ENCODE measurements around the gene TMEM145.
"Not testable (repeated sequence)": the region's sequence is repeated elsewhere in the genome, so short reads cannot be mapped to it uniquely, and the experiment has no call there.

The TMEM145 gene

DNA sequence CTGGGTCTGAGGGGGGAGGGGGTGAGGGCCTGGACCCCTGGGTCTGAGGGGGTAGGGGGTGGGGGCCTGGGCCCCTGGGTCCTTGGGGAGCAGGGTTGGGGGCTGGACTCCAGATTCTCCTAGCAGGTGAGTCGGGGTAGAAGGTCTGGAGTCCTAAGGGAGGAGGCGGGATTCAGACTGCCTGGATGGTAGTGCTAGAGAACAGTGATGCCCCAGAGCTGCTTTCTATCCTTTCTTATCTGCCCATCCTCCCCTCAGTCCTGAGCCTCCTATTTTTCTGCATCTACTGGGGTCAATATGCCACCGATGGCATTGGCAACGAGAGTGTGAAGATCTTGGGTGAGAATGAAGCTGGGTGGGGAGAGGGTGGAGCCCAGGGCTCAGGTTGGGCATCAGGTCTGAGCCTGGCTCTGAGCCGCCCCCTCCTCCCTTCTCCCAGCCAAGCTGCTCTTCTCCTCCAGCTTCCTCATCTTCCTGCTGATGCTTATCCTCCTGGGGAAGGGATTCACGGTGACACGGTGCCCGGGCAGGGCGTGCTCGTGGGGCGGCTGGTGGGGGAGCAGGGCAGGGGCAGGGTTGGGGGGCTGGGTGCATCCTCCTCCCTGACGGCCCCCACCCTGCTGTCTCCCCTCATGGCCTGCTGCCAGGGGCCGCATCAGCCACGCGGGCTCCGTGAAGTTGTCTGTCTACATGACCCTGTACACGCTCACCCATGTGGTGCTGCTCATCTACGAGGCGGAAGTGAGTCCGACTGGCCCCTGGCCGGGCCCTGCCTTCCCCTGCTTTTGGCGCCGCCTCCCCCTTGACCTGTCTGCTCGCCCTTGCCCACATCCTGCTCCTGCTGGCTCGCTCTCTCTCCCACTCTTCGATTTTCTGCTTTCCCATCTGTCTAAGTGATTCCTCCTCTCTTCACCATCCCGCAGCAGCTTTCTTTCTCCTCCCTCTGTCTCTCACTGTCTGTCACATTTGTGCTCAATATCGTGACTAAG is 3.4 kb downstream of the TMEM145 start:
- no peak for DNase-seq

DNA sequence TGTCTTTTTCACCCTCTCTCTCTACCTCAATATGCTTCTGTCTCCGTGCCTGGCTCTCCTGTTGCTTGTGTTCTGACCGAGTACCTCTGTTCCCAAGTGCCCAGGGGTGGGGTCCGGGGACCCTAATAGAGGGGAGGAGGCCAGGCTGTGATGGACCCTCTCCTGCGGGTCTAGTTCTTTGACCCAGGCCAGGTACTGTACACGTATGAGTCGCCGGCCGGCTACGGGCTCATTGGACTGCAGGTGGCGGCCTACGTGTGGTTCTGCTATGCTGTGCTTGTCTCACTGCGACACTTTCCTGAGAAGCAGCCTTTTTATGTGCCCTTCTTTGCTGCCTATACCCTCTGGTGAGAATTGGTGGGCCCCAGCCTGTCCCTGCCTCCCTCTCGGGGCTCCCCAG is 4.4 kb downstream of the TMEM145 start:
- DNase-seq = no peak

- no peak for DNase-seq
These were observed 9.2 kb downstream of the TMEM145 start for GRCh38 chr19:42322305-42322704.

- DNase-seq = no peak
These were observed 10.4 kb downstream of the TMEM145 start for GRCh38 chr19:42323473-42323851.

- DNase-seq = no peak
These were observed 10.9 kb downstream of the TMEM145 start for GRCh38 chr19:42323852-42324654.

- DNase-seq = no peak
These were observed 11.7 kb downstream of the TMEM145 start for GRCh38 chr19:42324655-42325307.

- DNase-seq = peak; percentile 98
These were observed 12.3 kb downstream of the TMEM145 start, which contains the start of gene MEGF8 for GRCh38 chr19:42325308-42325895. Gene MEGF8, plus strand, starts transcription at chr19:42325635. Its CDS starts 609 bp downstream, at chr19:42326244.

DNA sequence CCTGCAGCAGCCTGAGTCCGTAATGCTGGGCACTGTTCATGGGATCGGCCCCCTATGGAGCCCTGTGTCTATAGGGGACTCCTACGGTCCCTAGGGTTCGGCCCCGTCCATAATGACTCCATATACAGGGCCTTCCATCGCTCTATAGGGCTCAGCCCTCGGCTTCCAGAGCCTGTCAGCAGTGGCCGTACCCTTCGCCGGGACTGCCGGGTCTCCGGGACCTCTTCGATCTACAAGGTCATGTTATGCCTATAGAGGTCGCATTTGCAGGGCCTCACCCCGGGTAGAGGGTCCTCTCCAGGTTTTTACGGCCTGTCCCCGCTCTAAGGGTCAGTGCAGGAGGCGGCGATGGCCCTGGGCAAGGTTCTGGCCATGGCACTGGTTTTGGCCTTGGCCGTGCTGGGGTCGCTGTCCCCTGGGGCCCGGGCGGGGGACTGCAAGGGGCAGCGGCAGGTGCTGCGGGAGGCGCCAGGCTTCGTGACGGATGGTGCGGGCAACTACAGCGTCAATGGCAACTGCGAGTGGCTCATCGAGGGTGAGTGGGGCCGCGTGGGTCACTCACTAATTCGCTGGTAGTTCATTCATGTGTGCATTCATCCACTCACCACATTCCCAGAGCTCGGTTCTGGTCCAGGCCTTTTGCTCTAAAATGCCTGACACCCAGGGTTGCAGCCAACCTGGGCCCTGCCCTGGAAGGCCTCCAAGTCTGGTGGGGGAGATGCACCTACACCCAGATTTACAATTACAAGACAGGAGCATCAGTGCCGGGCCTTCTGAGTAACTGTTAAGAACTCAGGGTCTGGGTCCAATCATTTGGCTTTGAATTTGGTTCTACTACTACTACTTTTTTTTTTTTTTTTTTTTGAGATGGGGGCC is 13.0 kb downstream of the TMEM145 start:
- DNase-seq = no peak

- no peak for DNase-seq
These were observed 13.9 kb downstream of the TMEM145 start for GRCh38 chr19:42326969-42327368.

GRCh38 chr19:42327381-42327780 is 14.3 kb downstream of the TMEM145 start:
- no peak for DNase-seq

GRCh38 chr19:42328106-42328505 is 15.0 kb downstream of the TMEM145 start:
- no peak for DNase-seq

GRCh38 chr19:42328854-42329253 is 15.7 kb downstream of the TMEM145 start:
- DNase-seq = no peak

DNA sequence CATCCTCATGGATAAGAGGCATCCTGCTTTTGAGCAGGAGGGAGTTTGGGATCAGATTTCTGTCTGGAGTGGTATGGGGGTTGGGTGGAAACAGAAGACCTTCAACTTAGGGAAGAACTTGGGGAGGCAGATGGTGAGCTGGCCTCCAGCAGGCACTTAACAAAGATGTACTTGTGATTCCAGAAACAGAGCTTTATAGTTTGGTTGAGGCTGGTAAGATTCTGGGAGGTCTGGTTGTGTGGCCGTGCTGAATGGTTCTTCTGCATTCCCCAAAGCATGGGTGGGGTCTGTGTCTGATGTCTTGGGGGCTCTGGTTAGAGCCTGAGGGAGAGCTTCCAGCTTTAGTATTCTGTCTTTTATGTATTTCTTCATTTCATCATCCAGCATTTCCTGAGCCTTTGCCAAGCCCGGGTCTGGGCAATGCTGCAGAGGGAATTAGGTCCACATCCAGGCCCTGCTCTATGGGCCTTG is 17.2 kb downstream of the TMEM145 start:
- DNase-seq = peak; percentile 87

- DNase-seq = not testable (repeated sequence)
These were observed 18.2 kb downstream of the TMEM145 start for GRCh38 chr19:42331333-42331732.

DNA sequence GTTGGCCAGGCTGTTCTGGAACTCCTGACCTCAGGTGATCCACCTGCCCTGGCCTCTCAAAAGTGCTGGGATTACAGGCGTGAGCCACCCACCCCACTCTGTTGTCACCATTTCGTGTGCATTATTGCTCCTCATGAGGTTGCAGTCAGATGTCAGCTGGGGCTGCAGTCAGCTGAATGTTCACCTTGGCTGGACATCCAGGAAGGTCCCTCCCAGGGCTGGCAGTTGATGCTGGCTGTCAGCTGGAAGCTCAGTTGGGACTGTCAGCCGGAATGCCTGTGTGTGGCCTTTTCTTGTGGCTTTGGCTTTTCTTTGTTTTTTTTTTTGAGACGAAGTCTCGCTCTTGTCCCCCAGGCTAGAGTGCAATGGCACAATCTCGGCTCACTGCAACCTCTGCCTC is 18.9 kb downstream of the TMEM145 start:
- DNase-seq = no peak

GRCh38 chr19:42333018-42333417 is 19.9 kb downstream of the TMEM145 start:
- no peak for DNase-seq

GRCh38 chr19:42333975-42334696 is 21.0 kb downstream of the TMEM145 start:
- DNase-seq = no peak

GRCh38 chr19:42334697-42335373 is 21.7 kb downstream of the TMEM145 start:
- no peak for DNase-seq

DNA sequence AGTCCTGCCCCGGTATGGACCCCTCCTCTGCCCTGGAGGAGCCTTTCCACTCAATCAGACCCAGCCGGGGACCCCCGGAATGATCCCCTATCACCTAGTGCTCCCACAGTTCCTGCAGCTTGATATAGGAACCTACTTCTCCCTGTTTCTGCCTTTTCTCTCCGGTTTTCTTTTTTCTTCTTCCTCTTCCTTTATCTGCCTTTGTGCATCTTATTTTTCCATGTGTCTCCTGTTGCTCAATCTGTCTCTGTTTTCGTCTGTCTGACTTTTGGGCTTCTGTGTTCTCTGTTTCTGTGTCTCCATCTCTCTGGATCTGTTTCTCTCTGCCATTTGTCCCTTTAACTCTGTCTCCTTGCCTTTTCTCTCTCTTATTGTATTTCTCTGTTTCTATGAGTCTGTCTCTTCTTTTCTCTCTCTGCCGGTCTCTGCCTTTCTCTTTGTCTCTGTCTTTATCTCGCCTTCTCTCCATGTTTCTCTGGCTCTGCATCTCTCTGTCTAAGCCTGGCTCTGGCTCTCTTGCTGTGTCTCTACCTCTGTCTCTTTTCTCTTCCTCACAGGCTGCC is 22.3 kb downstream of the TMEM145 start:
- DNase-seq = no peak

DNA sequence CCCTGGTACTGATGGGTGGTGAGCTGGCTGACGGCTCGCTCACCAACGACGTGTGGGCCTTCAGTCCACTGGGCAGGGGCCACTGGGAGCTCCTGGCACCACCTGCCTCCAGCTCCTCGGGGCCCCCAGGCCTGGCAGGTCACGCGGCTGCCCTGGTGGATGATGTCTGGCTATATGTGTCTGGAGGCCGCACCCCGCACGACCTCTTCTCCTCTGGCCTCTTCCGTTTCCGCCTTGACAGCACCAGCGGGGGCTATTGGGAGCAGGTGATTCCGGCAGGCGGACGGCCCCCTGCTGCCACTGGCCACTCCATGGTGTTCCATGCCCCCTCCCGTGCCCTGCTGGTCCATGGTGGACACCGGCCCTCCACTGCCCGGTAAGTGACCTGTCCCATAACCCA is 22.9 kb downstream of the TMEM145 start:
- no peak for DNase-seq
